Colonic mucosa (tissue), 4 donors: ENCODE data around the gene EPG5. TPM values are rescaled to one million over a fixed set of nuclear protein-coding genes. Genes with fewer than 3 reads are reported as not detected.
"Not testable (repeated sequence)": the region's sequence is repeated elsewhere in the genome, so short reads cannot be mapped to it uniquely, and the experiment has no call there.

Source experiments
- DNase-seq: peaks from one replicate; pipeline ENCODE4 v3.0.0-alpha.2; 2020
- H3K27ac ChIP-seq: fragments of 200-600 bp; one replicate; pipeline ENCODE4 v1.8.0; 2021
- H3K27me3 ChIP-seq: fragments of 200-600 bp; one replicate; pipeline ENCODE4 v1.8.0; 2021
- H3K36me3 ChIP-seq: fragments of 200-600 bp; one replicate; pipeline ENCODE4 v1.8.0; 2021
- H3K4me1 ChIP-seq: fragments of 200-600 bp; one replicate; pipeline ENCODE4 v1.8.0; 2021; ENCODE audit warnings: mild to moderate bottlenecking
- H3K4me3 ChIP-seq: fragments of 200-600 bp; one replicate; pipeline ENCODE4 v1.8.0; 2021
- H3K9ac ChIP-seq, 2 donors: one replicate each; pipeline ENCODE4 v1.7.0; 2013; ENCODE audit warnings: control low read depth in 2 of 2, low read depth in 2 of 2, low read length in 2 of 2
- H3K9me3 ChIP-seq: fragments of 200-600 bp; one replicate; pipeline ENCODE4 v1.8.0; 2021
- CTCF ChIP-seq: fragments of 200-600 bp; IDR thresholded peaks from one replicate; pipeline ENCODE4 v1.8.0; 2022; ENCODE audit warnings: antibody characterized with exemption, mild to moderate bottlenecking
- intact Hi-C: fragments of 100-400 bp; cut with DNase I; formaldehyde crosslinking; loops from one replicate; pipeline ENCODE4 v1.14.1; 2022
- total RNA-seq, 2 donors: library from RNA; stranded (reverse); fragmentation: NEBNext Ultra II Directional in 1 of 2; extraction: Animal tissue kit (Norgen Biotek cat#: 25700) in 1 of 2; gene quantifications; one replicate each; pipeline ENCODE4 v1.2.1, GENCODE V29; 2021
- donor health status: healthy.
- donor health status: DM: no; HTN: no; CAD: no.
- donor health status: DM: no; HTN: no; CAD: no.

Gene EPG5
- total RNA-seq, 2 donors from 2014 or later = 16.0 to 17.3 TPM

- no peak for TF ChIP-seq CTCF
- Histone ChIP-seq H3K27ac (no peak overlapping the region), H3K4me3 (no peak overlapping the region), H3K9me3 (no peaks in the 10 kb centered on the region), H3K27me3 (no peaks in the 10 kb centered on the region), H3K9ac (no peak overlapping the region), H3K4me1 (no peaks in the 10 kb centered on the region), H3K36me3 (no peaks in the 10 kb centered on the region)
- intact Hi-C loops = no loop called here
- DNase-seq = no peak
Measured at GRCh38 chr18:45998244-45998643, 31.1 kb upstream of the EPG5 start.

GRCh38 chr18:45997700-45998151 lies 30.6 kb upstream of the EPG5 start:
- no peak overlapping the region for H3K27ac ChIP-seq
- H3K27me3 ChIP-seq = no peaks in the 10 kb centered on the region
- H3K4me3 ChIP-seq = no peak overlapping the region
- no peaks in the 10 kb centered on the region for H3K4me1 ChIP-seq
- intact Hi-C loops = no loop called here
- H3K9me3 ChIP-seq = no peaks in the 10 kb centered on the region
- no peak overlapping the region for H3K9ac ChIP-seq
- no peaks in the 10 kb centered on the region for H3K36me3 ChIP-seq
- no peak for TF ChIP-seq CTCF
- no peak for DNase-seq

- no peak overlapping the region for H3K27ac ChIP-seq
- no peak for DNase-seq
- H3K9ac ChIP-seq = no peak overlapping the region
- H3K4me3 ChIP-seq = no peak overlapping the region
- TF ChIP-seq CTCF = no peak
- no peaks in the 10 kb centered on the region for H3K9me3 ChIP-seq
- intact Hi-C loops = no loop called here
- H3K27me3 ChIP-seq = no peaks in the 10 kb centered on the region
- no peaks in the 10 kb centered on the region for H3K4me1 ChIP-seq
- no peaks in the 10 kb centered on the region for H3K36me3 ChIP-seq
Measured at GRCh38 chr18:45995461-45995860, 28.3 kb upstream of the EPG5 start.

GRCh38 chr18:45993438-45993837 lies 26.3 kb upstream of the EPG5 start:
- DNase-seq = no peak
- Histone ChIP-seq H3K36me3 (no peaks in the 10 kb centered on the region), H3K4me3 (no peak overlapping the region), H3K27me3 (no peaks in the 10 kb centered on the region), H3K9me3 (no peaks in the 10 kb centered on the region), H3K4me1 (no peaks in the 10 kb centered on the region), H3K27ac (no peak overlapping the region), H3K9ac (no peak overlapping the region)
- intact Hi-C loops = no loop called here
- no peak for TF ChIP-seq CTCF

GRCh38 chr18:45992527-45992926 lies 25.4 kb upstream of the EPG5 start:
- H3K9ac ChIP-seq, H3K9me3 ChIP-seq, H3K27ac ChIP-seq, H3K4me3 ChIP-seq, H3K4me1 ChIP-seq, DNase-seq, H3K27me3 ChIP-seq, H3K36me3 ChIP-seq, intact Hi-C loops: not testable (repeated sequence)

GRCh38 chr18:45991788-45992187 lies 24.7 kb upstream of the EPG5 start:
- TF ChIP-seq CTCF = no peak
- no peaks in the 10 kb centered on the region for H3K36me3 ChIP-seq
- no peaks in the 10 kb centered on the region for H3K4me1 ChIP-seq
- H3K4me3 ChIP-seq = no peak overlapping the region
- H3K9me3 ChIP-seq = no peaks in the 10 kb centered on the region
- no peaks in the 10 kb centered on the region for H3K27me3 ChIP-seq
- no peak overlapping the region for H3K9ac ChIP-seq
- DNase-seq = no peak
- H3K27ac ChIP-seq = no peak overlapping the region
- intact Hi-C loops = no loop called here
